ENCODE results near the gene SCAMP1.

The SCAMP1 gene

GRCh38 chr5:78514427-78515330 lies 154.3 kb downstream of the SCAMP1 start:
- H3K9me3 ChIP-seq (ENCODE audit: low read length) = no peaks in the 10 kb centered on the region
- no peaks in the 10 kb centered on the region for H3K9me2 ChIP-seq (ENCODE audit: low read depth, low read length)
- H3K27ac ChIP-seq (ENCODE audit: low read depth, low read length, poor library complexity, severe bottlenecking) = no peak overlapping the region
- no peak for TF ChIP-seq EZH2 (IDR thresholded peaks at IDR 0.05; ENCODE audit: borderline replicate concordance, low read length)
- TF ChIP-seq, protein P1, sequence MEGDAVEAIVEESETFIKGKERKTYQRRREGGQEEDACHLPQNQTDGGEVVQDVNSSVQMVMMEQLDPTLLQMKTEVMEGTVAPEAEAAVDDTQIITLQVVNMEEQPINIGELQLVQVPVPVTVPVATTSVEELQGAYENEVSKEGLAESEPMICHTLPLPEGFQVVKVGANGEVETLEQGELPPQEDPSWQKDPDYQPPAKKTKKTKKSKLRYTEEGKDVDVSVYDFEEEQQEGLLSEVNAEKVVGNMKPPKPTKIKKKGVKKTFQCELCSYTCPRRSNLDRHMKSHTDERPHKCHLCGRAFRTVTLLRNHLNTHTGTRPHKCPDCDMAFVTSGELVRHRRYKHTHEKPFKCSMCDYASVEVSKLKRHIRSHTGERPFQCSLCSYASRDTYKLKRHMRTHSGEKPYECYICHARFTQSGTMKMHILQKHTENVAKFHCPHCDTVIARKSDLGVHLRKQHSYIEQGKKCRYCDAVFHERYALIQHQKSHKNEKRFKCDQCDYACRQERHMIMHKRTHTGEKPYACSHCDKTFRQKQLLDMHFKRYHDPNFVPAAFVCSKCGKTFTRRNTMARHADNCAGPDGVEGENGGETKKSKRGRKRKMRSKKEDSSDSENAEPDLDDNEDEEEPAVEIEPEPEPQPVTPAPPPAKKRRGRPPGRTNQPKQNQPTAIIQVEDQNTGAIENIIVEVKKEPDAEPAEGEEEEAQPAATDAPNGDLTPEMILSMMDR (IDR thresholded peaks at IDR 0.05; ENCODE audit: low read length) = no peak
- H3F3A ChIP-seq (ENCODE audit: insufficient read depth, low read length) = no peaks in the 10 kb centered on the region
- H3K9ac ChIP-seq (ENCODE audit: low read length) = no peak overlapping the region
- H3K27me3 ChIP-seq (ENCODE audit: insufficient read depth, low read length) = no peaks in the 10 kb centered on the region
- no peak overlapping the region for H3K4me3 ChIP-seq (ENCODE audit: low read depth, low read length, poor library complexity, severe bottlenecking)
- H3K4me1 ChIP-seq (ENCODE audit: insufficient read depth, low read length, severe bottlenecking) = peaks cover 35% of the 10 kb centered on the region
- peaks cover 3% of the 10 kb centered on the region; the same call in 1 of the 2 replicates for H3K79me2 ChIP-seq (ENCODE audit: insufficient read depth, low read length)
- H4K20me1 ChIP-seq (ENCODE audit: insufficient read depth, low read length) = no peaks in the 10 kb centered on the region
- H3K4me2 ChIP-seq (ENCODE audit: low read length) = no peak overlapping the region
- H2AFZ ChIP-seq (ENCODE audit: low read length) = no peak overlapping the region
- H3K36me3 ChIP-seq (ENCODE audit: insufficient read depth, low read length) = peaks cover 18% of the 10 kb centered on the region; the same call in 1 of the 2 replicates

- no peak overlapping the region for H2AFZ ChIP-seq (ENCODE audit: low read length)
These were observed 155.3 kb downstream of the SCAMP1 start for GRCh38 chr5:78515670-78516069.

GRCh38 chr5:78518365-78519197 lies 158.2 kb downstream of the SCAMP1 start:
- TF ChIP-seq EZH2 (IDR thresholded peaks at IDR 0.05; ENCODE audit: borderline replicate concordance, low read length) = no peak
- TF ChIP-seq, protein P1 (IDR thresholded peaks at IDR 0.05; ENCODE audit: low read length) = no peak
- H3K4me1 ChIP-seq (ENCODE audit: insufficient read depth, low read length, severe bottlenecking) = no peaks in the 10 kb centered on the region
- no peak overlapping the region for H3K4me3 ChIP-seq (ENCODE audit: low read depth, low read length, poor library complexity, severe bottlenecking)
- no peaks in the 10 kb centered on the region for H4K20me1 ChIP-seq (ENCODE audit: insufficient read depth, low read length)
- no peaks in the 10 kb centered on the region for H3K79me2 ChIP-seq (ENCODE audit: insufficient read depth, low read length)
- H3K9me2 ChIP-seq (ENCODE audit: low read depth, low read length) = no peaks in the 10 kb centered on the region
- H3F3A ChIP-seq (ENCODE audit: insufficient read depth, low read length) = no peaks in the 10 kb centered on the region
- no peak overlapping the region for H3K27ac ChIP-seq (ENCODE audit: low read depth, low read length, poor library complexity, severe bottlenecking)
- no peak overlapping the region for H3K9ac ChIP-seq (ENCODE audit: low read length)
- no peaks in the 10 kb centered on the region for H3K9me3 ChIP-seq (ENCODE audit: low read length)
- no peak overlapping the region for H2AFZ ChIP-seq (ENCODE audit: low read length)
- H3K4me2 ChIP-seq (ENCODE audit: low read length) = no peak overlapping the region
- H3K27me3 ChIP-seq (ENCODE audit: insufficient read depth, low read length) = no peaks in the 10 kb centered on the region
- peaks cover 13% of the 10 kb centered on the region; the same call in 1 of the 2 replicates for H3K36me3 ChIP-seq (ENCODE audit: insufficient read depth, low read length)

More at GRCh38 chr5:78515670-78516069, 155.3 kb downstream of the SCAMP1 start:
- no peaks in the 10 kb centered on the region for H3K79me2 ChIP-seq (ENCODE audit: insufficient read depth, low read length)
- H3K9me2 ChIP-seq (ENCODE audit: low read depth, low read length) = no peaks in the 10 kb centered on the region
- no peaks in the 10 kb centered on the region for H3F3A ChIP-seq (ENCODE audit: insufficient read depth, low read length)
- H3K4me1 ChIP-seq (ENCODE audit: insufficient read depth, low read length, severe bottlenecking) = peaks cover 25% of the 10 kb centered on the region
- no peak overlapping the region for H3K4me3 ChIP-seq (ENCODE audit: low read depth, low read length, poor library complexity, severe bottlenecking)
- H3K9ac ChIP-seq (ENCODE audit: low read length) = no peak overlapping the region
- no peak overlapping the region for H3K4me2 ChIP-seq (ENCODE audit: low read length)
- H3K27ac ChIP-seq (ENCODE audit: low read depth, low read length, poor library complexity, severe bottlenecking) = no peak overlapping the region
- no peaks in the 10 kb centered on the region for H3K27me3 ChIP-seq (ENCODE audit: insufficient read depth, low read length)
- no peaks in the 10 kb centered on the region for H4K20me1 ChIP-seq (ENCODE audit: insufficient read depth, low read length)
- H3K36me3 ChIP-seq (ENCODE audit: insufficient read depth, low read length) = peaks cover 18% of the 10 kb centered on the region; the same call in 1 of the 2 replicates
- H3K9me3 ChIP-seq (ENCODE audit: low read length) = no peaks in the 10 kb centered on the region
- no peak for TF ChIP-seq EZH2 (IDR thresholded peaks at IDR 0.05; ENCODE audit: borderline replicate concordance, low read length)
- TF ChIP-seq, protein P1 (IDR thresholded peaks at IDR 0.05; ENCODE audit: low read length) = no peak

Measured in OCI-LY1 (cell line).